ENCODE results near the gene GALNTL6. TPM values are rescaled to one million over a fixed set of nuclear protein-coding genes. Genes with fewer than 3 reads are reported as not detected.
A peak's percentile ranks its signal among the peaks of the same experiment; 100 is the strongest.

Gene GALNTL6
- total RNA-seq, 1 experiment from 2014 or later: not detected

DNA sequence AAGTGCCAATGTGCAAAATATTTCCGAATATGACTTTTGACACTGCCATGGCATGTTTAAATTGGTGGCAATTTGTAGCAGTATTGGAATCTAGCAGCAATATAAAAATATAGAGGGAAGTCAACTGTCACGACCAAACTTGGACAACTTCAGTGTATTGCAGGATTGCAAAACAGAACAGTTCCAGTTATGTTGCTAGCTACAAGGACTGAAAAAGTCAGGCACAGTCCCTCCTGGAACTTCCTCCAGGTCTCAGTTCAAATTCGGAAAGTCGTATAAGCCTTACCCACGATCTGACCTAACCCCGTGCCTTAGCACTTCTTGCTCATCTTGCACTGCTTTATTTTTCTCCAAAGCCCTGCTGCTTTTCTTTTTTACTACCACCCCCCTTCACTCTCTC lies 965.4 kb downstream of the GALNTL6 start:
- Histone ChIP-seq H3K14ac (ENCODE audit: insufficient read depth, low read length) (no peak overlapping the region), H3K9me3 (ENCODE audit: control insufficient read depth, low read depth, low read length) (no peaks in the 10 kb centered on the region), H3K4ac (ENCODE audit: low read depth, low read length) (no peak overlapping the region), H2AFZ (ENCODE audit: low read length) (no peak overlapping the region), H3K23ac (ENCODE audit: insufficient read length, low read depth, low read length) (no peak overlapping the region), H4K20me1 (ENCODE audit: control insufficient read depth, insufficient read depth, insufficient read length) (no peaks in the 10 kb centered on the region), H3K23me2 (ENCODE audit: insufficient read length, low read depth, low read length, poor library complexity, severe bottlenecking) (no peaks in the 10 kb centered on the region), H3K18ac (ENCODE audit: insufficient read length, low read depth, low read length) (no peak overlapping the region), H2BK12ac (ENCODE audit: insufficient read length, low read depth, low read length) (no peak overlapping the region), H3K79me1 (ENCODE audit: insufficient read depth, low read depth, low read length, poor library complexity, severe bottlenecking) (no peaks in the 10 kb centered on the region), H2BK120ac (ENCODE audit: low read depth, low read length, poor library complexity, severe bottlenecking) (no peak overlapping the region), H2BK20ac (ENCODE audit: low read depth, low read length, poor library complexity, severe bottlenecking) (no peak overlapping the region), H3K56ac (ENCODE audit: insufficient read length, low read depth, low read length) (no peak overlapping the region), H2AK5ac (ENCODE audit: insufficient read length, low read length) (no peak overlapping the region), H3T11ph (ENCODE audit: low read length) (no peak overlapping the region), H3K4me1 (ENCODE audit: insufficient read depth, low read length) (no peaks in the 10 kb centered on the region), H2BK15ac (ENCODE audit: low read depth, low read length) (no peak overlapping the region), H4K8ac (replicated peaks; ENCODE audit: insufficient read length, low read depth, low read length) (no peak overlapping the region), H3K4me2 (ENCODE audit: insufficient read depth, insufficient read length, low read length) (no peak overlapping the region), H3K27me3 (ENCODE audit: insufficient read depth, low read length) (no peaks in the 10 kb centered on the region), H3K79me2 (ENCODE audit: insufficient read depth, low read length) (no peaks in the 10 kb centered on the region), H4K5ac (ENCODE audit: insufficient read length, low read depth, low read length) (no peak overlapping the region), H3K9ac (ENCODE audit: extremely low read depth, insufficient read length, low read length) (no peak overlapping the region), H4K91ac (ENCODE audit: insufficient read length, low read depth, low read length) (no peak overlapping the region), H2BK5ac (ENCODE audit: insufficient read length, low read length) (no peak overlapping the region), H3K27ac (ENCODE audit: insufficient read length, low read depth, low read length) (no peak overlapping the region)
- H3K4me3 Mint-ChIP-seq: no peak overlapping the region
- TF ChIP-seq, protein P1, sequence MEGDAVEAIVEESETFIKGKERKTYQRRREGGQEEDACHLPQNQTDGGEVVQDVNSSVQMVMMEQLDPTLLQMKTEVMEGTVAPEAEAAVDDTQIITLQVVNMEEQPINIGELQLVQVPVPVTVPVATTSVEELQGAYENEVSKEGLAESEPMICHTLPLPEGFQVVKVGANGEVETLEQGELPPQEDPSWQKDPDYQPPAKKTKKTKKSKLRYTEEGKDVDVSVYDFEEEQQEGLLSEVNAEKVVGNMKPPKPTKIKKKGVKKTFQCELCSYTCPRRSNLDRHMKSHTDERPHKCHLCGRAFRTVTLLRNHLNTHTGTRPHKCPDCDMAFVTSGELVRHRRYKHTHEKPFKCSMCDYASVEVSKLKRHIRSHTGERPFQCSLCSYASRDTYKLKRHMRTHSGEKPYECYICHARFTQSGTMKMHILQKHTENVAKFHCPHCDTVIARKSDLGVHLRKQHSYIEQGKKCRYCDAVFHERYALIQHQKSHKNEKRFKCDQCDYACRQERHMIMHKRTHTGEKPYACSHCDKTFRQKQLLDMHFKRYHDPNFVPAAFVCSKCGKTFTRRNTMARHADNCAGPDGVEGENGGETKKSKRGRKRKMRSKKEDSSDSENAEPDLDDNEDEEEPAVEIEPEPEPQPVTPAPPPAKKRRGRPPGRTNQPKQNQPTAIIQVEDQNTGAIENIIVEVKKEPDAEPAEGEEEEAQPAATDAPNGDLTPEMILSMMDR (conservative IDR thresholded peaks at IDR 0.05): no peak
- no peaks in the 10 kb centered on the region for H3K9me3 Mint-ChIP-seq
- H3K27me3 Mint-ChIP-seq (ENCODE audit: low read depth): no peaks in the 10 kb centered on the region
- no CpG with 5 or more reads among the region's 6 CpGs for WGBS (ENCODE audit: extremely low coverage, insufficient read length, low lambda C conversion rate)
- no peaks in the 10 kb centered on the region for H3K36me3 Mint-ChIP-seq (ENCODE audit: insufficient read depth in 1 of 3, low read depth in 3 of 3)
- H3K4me1 Mint-ChIP-seq: no peaks in the 10 kb centered on the region
- no peak for DNase-seq
- H3K27ac Mint-ChIP-seq: 0 out of 7 replicates have a peak overlapping the region, but pooled peaks of 1 of the 3 experiments have one; percentile 3
